ENCODE results near the gene TPPP2. TPM values are rescaled to one million over a fixed set of nuclear protein-coding genes. Genes with fewer than 3 reads are reported as not detected.

The TPPP2 gene
- total RNA-seq, 2 experiments from 2014 or later = not detected

DNA sequence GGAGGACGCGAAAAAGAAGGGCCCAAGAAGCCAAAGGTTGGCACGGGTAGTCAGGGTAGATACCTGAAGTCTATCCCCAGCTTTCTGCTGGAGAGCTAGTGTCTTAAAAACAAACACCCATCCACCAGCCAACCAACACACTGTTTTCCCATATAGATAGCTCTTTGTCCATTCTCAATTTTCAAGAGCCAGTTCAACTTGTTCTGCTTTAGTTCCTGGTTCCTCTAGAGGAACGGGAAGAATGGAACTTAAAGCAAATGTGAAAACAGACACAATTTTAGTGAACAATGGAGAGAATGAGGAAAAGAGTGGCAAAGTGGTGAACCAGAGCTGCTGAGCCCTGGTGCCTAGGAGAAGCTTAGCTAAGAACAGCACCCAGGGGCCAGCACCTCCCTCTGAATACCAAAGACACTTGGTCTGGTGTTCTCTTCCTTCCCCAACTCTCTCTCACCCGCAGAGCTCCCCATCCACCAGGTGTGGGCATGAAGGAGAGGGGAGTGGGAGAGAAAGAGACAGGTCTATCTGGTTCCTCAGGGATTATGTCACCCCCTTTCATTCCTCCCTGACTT is 9.0 kb upstream of the TPPP2 start:
- no peak overlapping the region for H3K4me3 ChIP-seq (ENCODE audit: low read depth, low read length, poor library complexity, severe bottlenecking)
- no peak overlapping the region for H3K27ac ChIP-seq (ENCODE audit: low read depth, low read length, poor library complexity, severe bottlenecking)
- no peak for TF ChIP-seq EZH2phosphoT487 (IDR thresholded peaks at IDR 0.05; ENCODE audit: borderline replicate concordance, low read depth, low read length)
- TF ChIP-seq, protein P1, sequence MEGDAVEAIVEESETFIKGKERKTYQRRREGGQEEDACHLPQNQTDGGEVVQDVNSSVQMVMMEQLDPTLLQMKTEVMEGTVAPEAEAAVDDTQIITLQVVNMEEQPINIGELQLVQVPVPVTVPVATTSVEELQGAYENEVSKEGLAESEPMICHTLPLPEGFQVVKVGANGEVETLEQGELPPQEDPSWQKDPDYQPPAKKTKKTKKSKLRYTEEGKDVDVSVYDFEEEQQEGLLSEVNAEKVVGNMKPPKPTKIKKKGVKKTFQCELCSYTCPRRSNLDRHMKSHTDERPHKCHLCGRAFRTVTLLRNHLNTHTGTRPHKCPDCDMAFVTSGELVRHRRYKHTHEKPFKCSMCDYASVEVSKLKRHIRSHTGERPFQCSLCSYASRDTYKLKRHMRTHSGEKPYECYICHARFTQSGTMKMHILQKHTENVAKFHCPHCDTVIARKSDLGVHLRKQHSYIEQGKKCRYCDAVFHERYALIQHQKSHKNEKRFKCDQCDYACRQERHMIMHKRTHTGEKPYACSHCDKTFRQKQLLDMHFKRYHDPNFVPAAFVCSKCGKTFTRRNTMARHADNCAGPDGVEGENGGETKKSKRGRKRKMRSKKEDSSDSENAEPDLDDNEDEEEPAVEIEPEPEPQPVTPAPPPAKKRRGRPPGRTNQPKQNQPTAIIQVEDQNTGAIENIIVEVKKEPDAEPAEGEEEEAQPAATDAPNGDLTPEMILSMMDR (conservative IDR thresholded peaks at IDR 0.05; ENCODE audit: low read length) = no peak
- intact Hi-C loops (cut with micrococcal nuclease; ENCODE audit: unreplicated experiment) = no loop called here
- no peak overlapping the region for H2AFZ ChIP-seq (ENCODE audit: low read length)
- H3K79me2 ChIP-seq (ENCODE audit: insufficient read depth, low read depth, low read length) = no peaks in the 10 kb centered on the region
- no peaks in the 10 kb centered on the region for H4K20me1 ChIP-seq (ENCODE audit: insufficient read depth, low read length)
- H3K4me1 ChIP-seq (ENCODE audit: insufficient read depth, low read length, poor library complexity, severe bottlenecking) = no peaks in the 10 kb centered on the region
- no peak overlapping the region for H3K4me2 ChIP-seq (ENCODE audit: low read length)
- H3K9me3 ChIP-seq (ENCODE audit: low read length) = no peaks in the 10 kb centered on the region
- DNase-seq (ENCODE audit: low spot score) = no peak
- ChIA-PET CTCF (ENCODE audit: unreplicated experiment) (no interaction called here), POLR2A (no interaction called here)
- no peaks in the 10 kb centered on the region for H3K36me3 ChIP-seq (ENCODE audit: insufficient read depth, low read length)
- no peaks in the 10 kb centered on the region for H3K9me2 ChIP-seq (ENCODE audit: insufficient read depth, low read length)
- no TSS peak for BruUV-seq (replicated peaks)

DNA sequence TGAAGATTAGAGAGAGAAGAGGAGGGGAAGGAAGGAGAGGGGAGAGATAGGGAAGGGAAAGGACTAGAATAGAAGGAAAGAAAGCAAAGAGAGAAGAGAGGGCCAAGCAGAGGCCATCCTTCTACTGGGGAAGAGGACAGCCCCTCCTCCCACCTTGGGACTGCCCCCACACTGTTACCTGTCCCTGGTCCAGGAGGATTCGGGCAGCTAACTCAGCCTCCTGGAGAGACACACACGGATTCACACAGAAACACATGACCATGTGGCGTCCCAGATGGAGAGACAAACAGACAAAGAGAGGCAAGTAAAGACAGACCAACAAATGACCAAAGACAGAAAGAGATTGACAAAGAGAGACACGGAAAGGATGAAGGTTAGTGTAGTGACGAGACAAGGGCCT is 7.3 kb upstream of the TPPP2 start:
- POLR2A ChIA-PET = no interaction called here

DNA sequence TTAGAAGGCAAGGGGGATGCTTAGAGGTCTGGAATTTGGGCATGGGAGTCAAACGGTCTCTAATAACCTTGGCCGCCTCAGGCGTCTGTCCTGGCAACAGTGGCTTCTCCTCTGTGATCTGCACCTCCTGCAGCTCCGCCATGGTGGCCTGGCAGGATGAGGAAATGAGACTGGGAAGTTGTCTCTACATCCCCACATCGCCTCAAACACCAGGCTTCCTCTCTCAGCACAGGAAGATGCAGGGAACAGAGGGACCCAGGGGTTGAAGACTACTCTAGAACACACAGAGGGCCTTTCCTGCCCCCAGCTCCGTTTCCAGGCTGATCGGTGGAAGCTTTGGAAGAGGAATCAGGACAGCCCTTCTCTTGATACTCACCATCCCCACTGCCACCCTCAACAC is 6.8 kb upstream of the TPPP2 start:
- no peaks in the 10 kb centered on the region for H3K4me1 ChIP-seq (ENCODE audit: insufficient read depth, low read length, poor library complexity, severe bottlenecking)
- no peak overlapping the region for H3K4me3 ChIP-seq (ENCODE audit: low read depth, low read length, poor library complexity, severe bottlenecking)
- H4K20me1 ChIP-seq (ENCODE audit: insufficient read depth, low read length) = no peaks in the 10 kb centered on the region
- no TSS peak for BruUV-seq (replicated peaks)
- H3K9me3 ChIP-seq (ENCODE audit: low read length) = no peaks in the 10 kb centered on the region
- no peak for DNase-seq (ENCODE audit: low spot score)
- H3K79me2 ChIP-seq (ENCODE audit: insufficient read depth, low read depth, low read length) = no peaks in the 10 kb centered on the region
- no peaks in the 10 kb centered on the region for H3K9me2 ChIP-seq (ENCODE audit: insufficient read depth, low read length)
- TF ChIP-seq EZH2phosphoT487 (IDR thresholded peaks at IDR 0.05; ENCODE audit: borderline replicate concordance, low read depth, low read length) = no peak
- TF ChIP-seq, protein P1 (conservative IDR thresholded peaks at IDR 0.05; ENCODE audit: low read length) = no peak
- intact Hi-C loops (cut with micrococcal nuclease; ENCODE audit: unreplicated experiment) = no loop called here
- no peak overlapping the region for H3K27ac ChIP-seq (ENCODE audit: low read depth, low read length, poor library complexity, severe bottlenecking)
- ChIA-PET CTCF (ENCODE audit: unreplicated experiment) (interaction anchor here (0.6 kb wide), 1 partner anchor 418 kb away, joined by 3 read pairs; no protein-coding TSS in a partner anchor), POLR2A (no interaction called here)
- no peaks in the 10 kb centered on the region for H3K36me3 ChIP-seq (ENCODE audit: insufficient read depth, low read length)
- no peak overlapping the region for H3K4me2 ChIP-seq (ENCODE audit: low read length)
- no peak overlapping the region for H2AFZ ChIP-seq (ENCODE audit: low read length)

More for the DNA sequence above, 7.3 kb upstream of the TPPP2 start:
- intact Hi-C loops (cut with micrococcal nuclease; ENCODE audit: unreplicated experiment) = no loop called here
- Histone ChIP-seq H3K4me2 (ENCODE audit: low read length) (no peak overlapping the region), H3K36me3 (ENCODE audit: insufficient read depth, low read length) (no peaks in the 10 kb centered on the region), H2AFZ (ENCODE audit: low read length) (no peak overlapping the region), H3K9me3 (ENCODE audit: low read length) (no peaks in the 10 kb centered on the region), H3K4me1 (ENCODE audit: insufficient read depth, low read length, poor library complexity, severe bottlenecking) (no peaks in the 10 kb centered on the region), H4K20me1 (ENCODE audit: insufficient read depth, low read length) (no peaks in the 10 kb centered on the region), H3K27ac (ENCODE audit: low read depth, low read length, poor library complexity, severe bottlenecking) (no peak overlapping the region), H3K79me2 (ENCODE audit: insufficient read depth, low read depth, low read length) (no peaks in the 10 kb centered on the region), H3K4me3 (ENCODE audit: low read depth, low read length, poor library complexity, severe bottlenecking) (no peak overlapping the region), H3K9me2 (ENCODE audit: insufficient read depth, low read length) (no peaks in the 10 kb centered on the region)
- no TSS peak for BruUV-seq (replicated peaks)
- CTCF ChIA-PET (ENCODE audit: unreplicated experiment) = no interaction called here
- no peak for DNase-seq (ENCODE audit: low spot score)
- TF ChIP-seq, protein P1 (conservative IDR thresholded peaks at IDR 0.05; ENCODE audit: low read length) = no peak
- no peak for TF ChIP-seq EZH2phosphoT487 (IDR thresholded peaks at IDR 0.05; ENCODE audit: borderline replicate concordance, low read depth, low read length)
